Measurements from ENCODE around the gene FANCE.
A peak's percentile ranks its signal among the peaks of the same experiment; 100 is the strongest.
"Not testable (repeated sequence)": the region's sequence is repeated elsewhere in the genome, so short reads cannot be mapped to it uniquely, and the experiment has no call there.

FANCE gene

GRCh38 chr6:35432702-35433101 is 19.4 kb upstream of the FANCE start:
- DNase-seq = not testable (repeated sequence)

- DNase-seq = no peak
Observed at GRCh38 chr6:35435074-35435837, 16.9 kb upstream of the FANCE start.

- no peak for DNase-seq
Observed at GRCh38 chr6:35436071-35436857, 15.9 kb upstream of the FANCE start.

- DNase-seq = not testable (repeated sequence)
Observed at GRCh38 chr6:35438378-35439065, 13.6 kb upstream of the FANCE start.

GRCh38 chr6:35439308-35439707 is 12.8 kb upstream of the FANCE start:
- DNase-seq = no peak

- DNase-seq = no peak
Observed at GRCh38 chr6:35441205-35441604, 10.9 kb upstream of the FANCE start.

GRCh38 chr6:35441642-35442041 is 10.5 kb upstream of the FANCE start:
- DNase-seq = no peak

GRCh38 chr6:35442693-35443092 is 9.4 kb upstream of the FANCE start:
- no peak for DNase-seq

- no peak for DNase-seq
Observed at GRCh38 chr6:35443341-35444030, 8.7 kb upstream of the FANCE start.

- no peak for DNase-seq
Observed at GRCh38 chr6:35445691-35446090, 6.4 kb upstream of the FANCE start.

GRCh38 chr6:35448191-35448590 is 3.9 kb upstream of the FANCE start:
- DNase-seq = no peak

- peak; percentile 21 for DNase-seq
Observed at GRCh38 chr6:35449287-35449881, 2.8 kb upstream of the FANCE start.

- no peak for DNase-seq
Observed at GRCh38 chr6:35451354-35452182, 570 bp upstream of the FANCE start.

- DNase-seq = no peak
Observed at GRCh38 chr6:35453236-35453635, 1.1 kb downstream of the FANCE start.

GRCh38 chr6:35454391-35455110 is 2.4 kb downstream of the FANCE start:
- DNase-seq = no peak

- no peak for DNase-seq
Observed at GRCh38 chr6:35457907-35458306, 5.8 kb downstream of the FANCE start.

- DNase-seq = no peak
Observed at GRCh38 chr6:35461270-35461669, 9.1 kb downstream of the FANCE start.

GRCh38 chr6:35463292-35463691 is 11.2 kb downstream of the FANCE start:
- no peak for DNase-seq

GRCh38 chr6:35465646-35466045 is 13.5 kb downstream of the FANCE start:
- no peak for DNase-seq

GRCh38 chr6:35468181-35468979 is 16.2 kb downstream of the FANCE start, which contains the start of gene RPL10A:
Gene RPL10A (plus strand): TSS chr6:35468401. CDS start chr6:35468435, 34 bp downstream.
- peak; percentile 91 for DNase-seq

Measured in KG1 (cell line).